GM23338 (cell line): ENCODE results near the gene SCGB3A2. TPM values are rescaled to one million over a fixed set of nuclear protein-coding genes. Genes with fewer than 3 reads are reported as not detected.

Experiments
- ATAC-seq: fragments of 200-7000 bp; cut with Tn5 transposase; 3 replicates; pipeline ENCODE4 v1.9.1; 2020
- DNase-seq: peaks from one replicate; pipeline ENCODE4 v3.0.0-alpha.2; 2015; ENCODE audit warnings: low spot score
- H2AFZ ChIP-seq: fragments of 200-600 bp; sonication (generic); 2 replicates; pipeline ENCODE4 v1.8.0; 2016; ENCODE audit warnings: antibody characterized with exemption, mild to moderate bottlenecking, moderate library complexity
- H3F3A ChIP-seq: fragments of 200-600 bp; sonication (generic); replicated peaks from 2 replicates; pipeline ENCODE4 v1.8.0; 2017; ENCODE audit warnings: antibody characterized with exemption, mixed run types, low read depth
- H3K27ac ChIP-seq: fragments of 200-600 bp; sonication (generic); 2 replicates; pipeline ENCODE4 v1.6.1; 2016; ENCODE audit warnings: low read depth
- H3K27me3 ChIP-seq: fragments of 200-600 bp; sonication (generic); 2 replicates; pipeline ENCODE4 v1.8.0; 2016; ENCODE audit warnings: mild to moderate bottlenecking, mixed run types, moderate library complexity; ENCODE audit not compliant: insufficient read depth
- H3K36me3 ChIP-seq: fragments of 200-600 bp; sonication (generic); 2 replicates; pipeline ENCODE4 v1.8.0; 2016; ENCODE audit warnings: mild to moderate bottlenecking; ENCODE audit not compliant: insufficient read depth
- H3K4me1 ChIP-seq: fragments of 200-600 bp; sonication (generic); 2 replicates; pipeline ENCODE4 v1.8.0; 2016; ENCODE audit warnings: mild to moderate bottlenecking, moderate library complexity; ENCODE audit not compliant: insufficient read depth
- H3K4me2 ChIP-seq: fragments of 200-600 bp; sonication (generic); 2 replicates; pipeline ENCODE4 v1.7.1; 2017; ENCODE audit warnings: mixed run types
- H3K4me3 ChIP-seq: fragments of 200-600 bp; sonication (generic); 2 replicates; pipeline ENCODE4 v1.6.1; 2016; ENCODE audit warnings: mixed run types
- H3K79me2 ChIP-seq: fragments of 200-600 bp; sonication (generic); replicated peaks from 2 replicates; pipeline ENCODE4 v1.8.0; 2017; ENCODE audit warnings: mild to moderate bottlenecking; ENCODE audit not compliant: insufficient read depth
- H3K9me2 ChIP-seq: fragments of 200-600 bp; sonication (generic); 2 replicates; pipeline ENCODE4 v1.8.0; 2017; ENCODE audit not compliant: insufficient read depth
- H4K20me1 ChIP-seq: fragments of 200-600 bp; sonication (generic); replicated peaks from 2 replicates; pipeline ENCODE4 v1.8.0; 2017; ENCODE audit warnings: mild to moderate bottlenecking; ENCODE audit not compliant: insufficient read depth
- H3K27ac Mint-ChIP-seq: 2 replicates; pipeline ENCODE4 v1.8.0; 2020; ENCODE audit warnings: inconsistent platforms, mild to moderate bottlenecking, moderate library complexity, mixed read lengths
- H3K27me3 Mint-ChIP-seq: 3 replicates; pipeline ENCODE4 v1.8.0; 2022; ENCODE audit warnings: low read depth, mild to moderate bottlenecking, moderate library complexity, mixed read lengths, inconsistent platforms; ENCODE audit not compliant: insufficient read depth, poor library complexity
- H3K36me3 Mint-ChIP-seq: 3 replicates; pipeline ENCODE4 v1.8.0; 2021; ENCODE audit warnings: low read depth, mild to moderate bottlenecking, inconsistent platforms, moderate library complexity, mixed read lengths
- H3K4me1 Mint-ChIP-seq: 3 replicates; pipeline ENCODE4 v1.8.0; 2020; ENCODE audit warnings: mild to moderate bottlenecking, inconsistent platforms, mixed read lengths
- H3K4me3 Mint-ChIP-seq: 3 replicates; pipeline ENCODE4 v1.8.0; 2021; ENCODE audit warnings: moderate library complexity, mild to moderate bottlenecking, inconsistent platforms, mixed read lengths
- H3K9me3 Mint-ChIP-seq: 3 replicates; pipeline ENCODE4 v1.8.0; 2020; ENCODE audit warnings: moderate library complexity, mild to moderate bottlenecking, inconsistent platforms, mixed read lengths
- CREB1 ChIP-seq: fragments of 250-450 bp; sonication (Bioruptor Pico); IDR thresholded peaks from 2 replicates; pipeline ENCODE4 v1.5.0; 2020; ENCODE audit warnings: low read depth, mild to moderate bottlenecking, moderate library complexity
- JUNB ChIP-seq: IDR thresholded peaks from one replicate; pipeline ENCODE4 v1.6.1; 2016; ENCODE audit warnings: antibody characterized with exemption; ENCODE audit not compliant: unreplicated experiment
- POLR2AphosphoS5 ChIP-seq: IDR thresholded peaks from 2 replicates; pipeline ENCODE4 v1.6.1; 2016; ENCODE audit warnings: antibody characterized with exemption, low read depth
- REST ChIP-seq: IDR thresholded peaks from one replicate; pipeline ENCODE4 v1.6.1; 2018; ENCODE audit warnings: antibody characterized with exemption; ENCODE audit not compliant: unreplicated experiment
- ZNF331 ChIP-seq: fragments of 250-450 bp; sonication (Bioruptor Pico); IDR thresholded peaks from 2 replicates; pipeline ENCODE4 v1.5.0; 2020; ENCODE audit warnings: low read depth, mild to moderate bottlenecking, moderate library complexity
- ZNF462 ChIP-seq: fragments of 250-450 bp; sonication (Bioruptor Pico); IDR thresholded peaks from 2 replicates; pipeline ENCODE4 v1.5.0; 2020; ENCODE audit warnings: mild to moderate bottlenecking, moderate library complexity
- polyA plus RNA-seq: library from polyadenylated mRNA; unstranded; fragments of >200 nt; fragmentation: Nextera tagmentation; extraction: Ambion mirVana; gene quantifications from 2 replicates; pipeline ENCODE4 v1.2.1, GENCODE V29; 2016
- total RNA-seq: library from RNA; depleted of rRNA; stranded (reverse); fragments of >200 nt; shearing (Covaris generic); gene quantifications from 2 replicates; pipeline ENCODE4 v1.2.3, GENCODE V29; 2014

The SCGB3A2 gene
- total and polyA plus RNA-seq, 2 experiments from 2014 or later, result 36.1 to 256 TPM

GRCh38 chr5:147851578-147851977 is 26.9 kb upstream of the SCGB3A2 start (continued):
- TF ChIP-seq ZNF462 (no peak), JUNB (no peak)

- Mint-ChIP-seq H3K4me1 (peaks cover 16% of the 10 kb centered on the region; the same call in 2 of the 3 replicates), H3K27me3 (peaks cover 2% of the 10 kb centered on the region), H3K9me3 (no peaks in the 10 kb centered on the region), H3K27ac (no peak overlapping the region), H3K36me3 (no peaks in the 10 kb centered on the region), H3K4me3 (no peak overlapping the region)
- no peak for ATAC-seq
- Histone ChIP-seq H3K27me3 (no peaks in the 10 kb centered on the region), H4K20me1 (no peaks in the 10 kb centered on the region), H3K27ac (no peak overlapping the region), H3K4me1 (peaks cover 5% of the 10 kb centered on the region), H2AFZ (no peak overlapping the region), H3K9me2 (peaks cover 5% of the 10 kb centered on the region; the same call in 1 of the 2 replicates), H3K4me3 (no peak overlapping the region), H3K36me3 (no peaks in the 10 kb centered on the region), H3F3A (no peaks in the 10 kb centered on the region), H3K4me2 (no peak overlapping the region), H3K79me2 (no peaks in the 10 kb centered on the region)
- DNase-seq, result no peak
- TF ChIP-seq POLR2AphosphoS5, result no peak
- no peak for TF ChIP-seq CREB1
- no peak for TF ChIP-seq REST
- TF ChIP-seq ZNF331 (CRISPR knock-in tag), result no peak
- TF ChIP-seq ZNF462, result no peak
- no peak for TF ChIP-seq JUNB
Measured at GRCh38 chr5:147852365-147852764, 26.1 kb upstream of the SCGB3A2 start.
